Panc1 (cell line): ENCODE data around the gene RPP25L. TPM values are rescaled to one million over a fixed set of nuclear protein-coding genes. Genes with fewer than 3 reads are reported as not detected.

Experiments
- ATAC-seq: fragments of 200-7000 bp; cut with Tn5 transposase; 2 replicates; pipeline ENCODE4 v1.9.1; 2020; ENCODE audit warnings: mild to moderate bottlenecking, moderate library complexity
- BruUV-seq: library from RNA; stranded (reverse); fragments of 400-500 nt; replicated peaks from 2 replicates; lab custom pipeline; 2021; lab: Mats Ljungman, UMichigan
- CTCF ChIA-PET: fragments of 300-600 bp; sonication (Branson Sonifier 250); formaldehyde crosslinking; loops from one replicate; lab custom pipeline; 2022; ENCODE audit warnings: antibody characterized with exemption; lab: Charles Lee
- POLR2A ChIA-PET: fragments of 300-600 bp; sonication (Branson Sonifier 250); formaldehyde crosslinking; loops from one replicate; lab custom pipeline; 2022; ENCODE audit warnings: antibody characterized with exemption; lab: Charles Lee
- DNase-seq: peaks from one replicate; pipeline ENCODE4 v3.0.0-alpha.2; 2010; ENCODE audit warnings: low read depth, low spot score
- H3K27ac ChIP-seq: 2 replicates; pipeline ENCODE4 v1.5.1; 2011; ENCODE audit warnings: mild to moderate bottlenecking, low read length, inconsistent platforms
- H3K27me3 ChIP-seq: fragments of 200-500 bp; sonication (Bioruptor generic); 2 replicates; pipeline ENCODE4 v1.6.0; 2014; ENCODE audit warnings: low read length, inconsistent platforms; ENCODE audit not compliant: control insufficient read depth, insufficient read depth
- H3K36me3 ChIP-seq: fragments of 200-500 bp; sonication (Bioruptor generic); 2 replicates; pipeline ENCODE4 v1.5.1; 2014; ENCODE audit warnings: inconsistent platforms, mild to moderate bottlenecking, low read length, moderate library complexity; ENCODE audit not compliant: control insufficient read depth, insufficient read depth
- H3K4me1 ChIP-seq: 2 replicates; pipeline ENCODE4 v1.5.1; 2011; ENCODE audit warnings: inconsistent platforms, mild to moderate bottlenecking, low read length, moderate library complexity; ENCODE audit not compliant: control insufficient read depth, insufficient read depth
- H3K4me3 ChIP-seq, 2 experiments: 2 replicates each; pipeline ENCODE4 v1.5.1; 2011 to 2012; ENCODE audit warnings: low read depth in 2 of 2, low read length in 2 of 2, mild to moderate bottlenecking in 2 of 2, inconsistent platforms in 1 of 2, moderate library complexity in 1 of 2
- H3K9me3 ChIP-seq: fragments of 200-500 bp; sonication (Bioruptor generic); 2 replicates; pipeline ENCODE4 v1.5.1; 2014; ENCODE audit warnings: low read depth, mild to moderate bottlenecking, inconsistent platforms, low read length, moderate library complexity; ENCODE audit not compliant: control insufficient read depth, insufficient read depth
- CTCF ChIP-seq: fragments of 450-650 bp; IDR thresholded peaks from 2 replicates; pipeline ENCODE4 v1.5.1; 2017; ENCODE audit warnings: mild to moderate bottlenecking
- POLR2AphosphoS5 ChIP-seq: IDR thresholded peaks from 2 replicates; pipeline ENCODE4 v1.6.1; 2012; ENCODE audit warnings: mild to moderate bottlenecking, low read depth, low read length, moderate library complexity
- REST ChIP-seq, 2 experiments: IDR thresholded peaks; 2 replicates each; pipeline ENCODE4 v1.6.1; 2011 to 2012; ENCODE audit warnings: low read depth in 2 of 2, control low read depth in 1 of 2, low read length in 1 of 2, mild to moderate bottlenecking in 1 of 2, moderate library complexity in 1 of 2; ENCODE audit not compliant: insufficient read depth in 1 of 2
- SIN3A ChIP-seq: IDR thresholded peaks from 2 replicates; pipeline ENCODE4 v1.6.1; 2012; ENCODE audit warnings: low read depth, mild to moderate bottlenecking, low read length, moderate library complexity, borderline replicate concordance; ENCODE audit not compliant: insufficient read depth
- TCF7L2 ChIP-seq: IDR thresholded peaks from 2 replicates; pipeline ENCODE4 v1.6.1; 2011; ENCODE audit warnings: mild to moderate bottlenecking, low read depth, low read length, inconsistent platforms
- in situ Hi-C: cut with HindIII; loops from 2 replicates; pipeline ENCODE4 v1.10.0; 2016; ENCODE audit warnings: low sequenced_read_pairs, low pct_unique_long_range_greater_than_20kb
- intact Hi-C: fragments of 100-400 bp; cut with micrococcal nuclease; formaldehyde crosslinking; loops from one replicate; pipeline ENCODE4 v1.10.0; 2022; ENCODE audit not compliant: unreplicated experiment
- total RNA-seq: library from RNA; stranded (reverse); gene quantifications from one replicate; pipeline ENCODE4 v1.2.1, GENCODE V29; 2021; ENCODE audit not compliant: unreplicated experiment

The RPP25L gene
- total RNA-seq, 1 experiment from 2014 or later: 30.4 TPM

- no peak for DNase-seq
- TF ChIP-seq POLR2AphosphoS5 (no peak), SIN3A (no peak), TCF7L2 (no peak), REST (IDR thresholded peaks at IDR 0.05; ENCODE audit: insufficient read depth in 1 of 2, low read depth in 2 of 2, low read length in 1 of 2) (no peak), CTCF (no peak)
- Histone ChIP-seq H3K36me3 (no peaks in the 10 kb centered on the region), H3K9me3 (no peaks in the 10 kb centered on the region), H3K4me3 (no peak overlapping the region), H3K4me1 (no peaks in the 10 kb centered on the region), H3K27me3 (no peaks in the 10 kb centered on the region), H3K27ac (no peak overlapping the region)
- in situ Hi-C loops (no loop called here), intact Hi-C loops (no loop called here)
- no peak for ATAC-seq
- BruUV-seq: no TSS peak
- POLR2A ChIA-PET: no interaction called here
- CTCF ChIA-PET: interaction anchor here (0.5 kb wide), 1 partner anchor 36 kb away, joined by 3 read pairs; the partner anchor contains the start of gene RPP25L
Measured at GRCh38 chr9:34575862-34576596, 35.9 kb downstream of the RPP25L start.

GRCh38 chr9:34575241-34575640 lies 36.7 kb downstream of the RPP25L start:
- no peak overlapping the region for H3K27ac ChIP-seq
- H3K9me3 ChIP-seq: no peaks in the 10 kb centered on the region
- POLR2A ChIA-PET: no interaction called here
- intact Hi-C loops (no loop called here), in situ Hi-C loops (no loop called here)
- H3K27me3 ChIP-seq: no peaks in the 10 kb centered on the region
- H3K4me1 ChIP-seq: no peaks in the 10 kb centered on the region
- TF ChIP-seq POLR2AphosphoS5 (no peak), TCF7L2 (no peak), CTCF (no peak), SIN3A (no peak)
- H3K4me3 ChIP-seq: no peak overlapping the region
- DNase-seq: no peak
- no TSS peak for BruUV-seq
- H3K36me3 ChIP-seq: no peaks in the 10 kb centered on the region
- CTCF ChIA-PET: no interaction called here
- no peak for ATAC-seq
